Kidney (tissue), 14 donors: ENCODE results near the gene BLTP3B. TPM values are rescaled to one million over a fixed set of nuclear protein-coding genes. Genes with fewer than 3 reads are reported as not detected.

ENCODE experiments used
- DNase-seq, 5 donors: peaks; one replicate each; pipeline ENCODE4 v3.0.0-alpha.2; 2013 to 2020
- FAIRE-seq: peaks from 2 replicates; lab custom pipeline; 2012; peaks lifted over from hg19 to GRCh38; lab: Jason Lieb, UNC
- H3K27ac ChIP-seq, 2 donors: one replicate each; pipeline ENCODE4 v1.7.0; 2013; ENCODE audit warnings: low read depth in 2 of 2, low read length in 2 of 2, inconsistent platforms in 1 of 2
- H3K27me3 ChIP-seq: one replicate; pipeline ENCODE4 v1.7.1; 2013; ENCODE audit warnings: low read length, inconsistent platforms; ENCODE audit not compliant: control insufficient read depth, insufficient read depth
- H3K36me3 ChIP-seq, 3 donors: one replicate each; pipeline versions ENCODE4 v1.7.0 to v1.7.1; 2013; ENCODE audit warnings: low read length in 3 of 3, control low read depth in 1 of 3, inconsistent platforms in 1 of 3; ENCODE audit not compliant: insufficient read depth in 3 of 3, control insufficient read depth in 2 of 3
- H3K4me1 ChIP-seq, 3 donors: one replicate each; pipeline versions ENCODE4 v1.7.0 to v1.7.1; 2013; ENCODE audit warnings: low read length in 3 of 3, inconsistent platforms in 1 of 3, low read depth in 1 of 3; ENCODE audit not compliant: control insufficient read depth in 2 of 3, insufficient read depth in 2 of 3
- H3K4me3 ChIP-seq, 3 donors: one replicate each; pipeline versions ENCODE4 v1.7.0 to v1.8.1; 2013; ENCODE audit warnings: low read length in 3 of 3, control low read depth in 1 of 3, inconsistent platforms in 1 of 3
- H3K9ac ChIP-seq, 3 donors: one replicate each; pipeline versions ENCODE4 v1.7.0 to v1.7.1; 2013; ENCODE audit warnings: low read length in 3 of 3, control low read depth in 1 of 3, inconsistent platforms in 1 of 3
- H3K9me3 ChIP-seq, 3 donors: one replicate each; pipeline versions ENCODE4 v1.7.0 to v1.7.1; 2013; ENCODE audit warnings: low read length in 3 of 3, control low read depth in 1 of 3, inconsistent platforms in 1 of 3; ENCODE audit not compliant: control insufficient read depth in 2 of 3, insufficient read depth in 1 of 3
- intact Hi-C: fragments of 100-400 bp; cut with DNase I; formaldehyde crosslinking; loops from one replicate; pipeline ENCODE4 v1.11.1; 2022
- polyA plus RNA-seq: library from polyadenylated mRNA; stranded (reverse); fragments of 350-450 nt; fragmentation: Illumina TruSeq; extraction: RNeasy Lipid Tissue Mini Kit (QIAGEN cat#74804); gene quantifications from one replicate; pipeline ENCODE4 v1.2.3, GENCODE V29; 2014; ENCODE audit warnings: low read depth, low replicate concordance; ENCODE audit not compliant: insufficient read depth
- total RNA-seq: library from RNA; stranded (reverse); fragmentation: NEBNext Ultra II Directional; extraction: Animal tissue kit (Norgen Biotek cat#: 25700); gene quantifications from one replicate; pipeline ENCODE4 v1.2.1, GENCODE V29; 2021
- TF ChIP-seq, protein P1 (sequence below): IDR thresholded peaks from 3 replicates; pipeline ENCODE4 v1.5.1; 2012; ENCODE audit warnings: mild to moderate bottlenecking, moderate library complexity, borderline replicate concordance; ENCODE audit not compliant: insufficient read depth; ENCODE audit errors: extremely low read depth
- donor health status: control.
- donor health status: control.
- donor health status: control.
- donor health status: control.
- donor health status: control.
- donor health status: DM: yes; HTN: yes; CAD: no.
- donor health status: Normal renal cell carcinoma (clear cell type).

BLTP3B gene
- total and polyA plus RNA-seq, 2 donors from 2014 or later, result 9.3 to 18.3 TPM

DNA sequence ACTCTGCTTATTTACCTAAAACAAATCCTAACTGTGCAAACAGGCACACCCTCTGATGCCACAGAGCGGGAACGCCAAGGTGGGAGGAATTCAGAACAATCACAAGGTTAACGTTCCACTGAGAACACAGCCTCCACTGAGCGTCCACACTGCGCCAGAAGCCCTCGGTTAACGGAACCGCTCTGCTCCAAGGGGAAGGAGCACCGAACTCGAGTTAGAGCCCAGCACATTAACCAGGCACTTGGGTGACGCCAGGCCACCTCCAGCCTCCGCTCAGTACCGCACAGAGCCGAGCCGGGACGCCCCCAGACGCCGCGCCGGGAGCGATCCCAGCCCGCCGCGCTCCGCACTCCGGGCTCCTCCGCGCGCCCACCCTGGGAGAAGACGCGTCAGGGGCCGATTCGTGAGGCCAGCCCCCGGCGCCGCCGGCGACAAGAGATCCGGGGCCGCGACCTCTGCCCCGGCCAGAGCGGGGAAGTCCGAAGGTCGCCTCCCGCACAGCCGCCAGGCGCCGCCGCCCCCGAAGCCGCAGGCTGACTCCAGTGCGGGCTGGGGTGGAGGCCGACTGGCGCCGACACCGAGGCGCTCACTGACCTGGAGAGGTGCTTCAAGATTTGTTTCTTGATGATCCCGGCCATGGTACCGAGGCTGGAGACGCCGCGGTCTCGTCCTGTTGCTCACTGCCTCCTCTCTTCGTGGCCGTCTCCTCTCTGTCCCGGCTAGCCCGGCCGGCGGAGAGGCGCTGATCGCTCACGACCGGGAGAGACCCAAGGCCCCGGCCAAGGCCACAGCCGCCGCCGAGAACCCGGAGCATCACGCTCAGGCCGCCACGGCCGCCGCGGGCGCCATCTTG is 450 bp downstream of the BLTP3B start:
- TF ChIP-seq, protein P1, sequence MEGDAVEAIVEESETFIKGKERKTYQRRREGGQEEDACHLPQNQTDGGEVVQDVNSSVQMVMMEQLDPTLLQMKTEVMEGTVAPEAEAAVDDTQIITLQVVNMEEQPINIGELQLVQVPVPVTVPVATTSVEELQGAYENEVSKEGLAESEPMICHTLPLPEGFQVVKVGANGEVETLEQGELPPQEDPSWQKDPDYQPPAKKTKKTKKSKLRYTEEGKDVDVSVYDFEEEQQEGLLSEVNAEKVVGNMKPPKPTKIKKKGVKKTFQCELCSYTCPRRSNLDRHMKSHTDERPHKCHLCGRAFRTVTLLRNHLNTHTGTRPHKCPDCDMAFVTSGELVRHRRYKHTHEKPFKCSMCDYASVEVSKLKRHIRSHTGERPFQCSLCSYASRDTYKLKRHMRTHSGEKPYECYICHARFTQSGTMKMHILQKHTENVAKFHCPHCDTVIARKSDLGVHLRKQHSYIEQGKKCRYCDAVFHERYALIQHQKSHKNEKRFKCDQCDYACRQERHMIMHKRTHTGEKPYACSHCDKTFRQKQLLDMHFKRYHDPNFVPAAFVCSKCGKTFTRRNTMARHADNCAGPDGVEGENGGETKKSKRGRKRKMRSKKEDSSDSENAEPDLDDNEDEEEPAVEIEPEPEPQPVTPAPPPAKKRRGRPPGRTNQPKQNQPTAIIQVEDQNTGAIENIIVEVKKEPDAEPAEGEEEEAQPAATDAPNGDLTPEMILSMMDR, result no peak
- H3K36me3 ChIP-seq, result no peaks in the 10 kb centered on the region
- no peaks in the 10 kb centered on the region for H3K27me3 ChIP-seq
- peak in 4 of 5 donors; percentile 71 to 85 (median 82) for DNase-seq
- peaks cover 0 to 10% (median 6%) of the 10 kb centered on the region in 3 donors for H3K4me1 ChIP-seq
- no peak for FAIRE-seq
- H3K27ac ChIP-seq, result peak overlapping the region; percentile 93 to 96
- intact Hi-C loops, result no loop called here
- no peaks in the 10 kb centered on the region for H3K9me3 ChIP-seq
- H3K9ac ChIP-seq, result peak overlapping the region; percentile 76 to 92 (median 89)
- H3K4me3 ChIP-seq, result peak overlapping the region; percentile 84 to 95 (median 84)

DNA sequence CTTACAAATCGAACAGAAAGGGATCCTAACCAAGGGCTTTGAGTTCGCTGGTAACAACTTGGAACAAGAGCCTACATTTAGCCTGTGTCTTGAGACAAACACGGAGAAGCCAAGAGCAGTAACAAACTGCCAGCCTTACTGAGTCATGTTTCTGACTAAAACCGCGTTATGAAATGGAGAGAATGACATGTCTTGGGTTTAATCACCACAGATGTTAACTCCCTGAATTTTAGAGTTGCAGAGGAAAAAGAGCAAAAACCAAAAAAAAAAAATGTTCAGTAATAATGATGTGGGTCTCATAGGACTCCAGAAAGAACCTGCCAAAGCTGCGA is 1.0 kb downstream of the BLTP3B start:
- Histone ChIP-seq H3K27ac (peak overlapping the region; percentile 93 to 96), H3K9me3 (no peaks in the 10 kb centered on the region), H3K27me3 (no peaks in the 10 kb centered on the region), H3K9ac (peak overlapping the region; percentile 18 to 92 (median 89)), H3K4me3 (peak overlapping the region; percentile 84 to 95 (median 84)), H3K36me3 (no peaks in the 10 kb centered on the region), H3K4me1 (peaks cover 0 to 10% (median 6%) of the 10 kb centered on the region in 3 donors)
- TF ChIP-seq, protein P1, result no peak
- intact Hi-C loops, result no loop called here
- FAIRE-seq, result no peak
- DNase-seq, result peak in 1 of 5 donors; percentile 38

DNA sequence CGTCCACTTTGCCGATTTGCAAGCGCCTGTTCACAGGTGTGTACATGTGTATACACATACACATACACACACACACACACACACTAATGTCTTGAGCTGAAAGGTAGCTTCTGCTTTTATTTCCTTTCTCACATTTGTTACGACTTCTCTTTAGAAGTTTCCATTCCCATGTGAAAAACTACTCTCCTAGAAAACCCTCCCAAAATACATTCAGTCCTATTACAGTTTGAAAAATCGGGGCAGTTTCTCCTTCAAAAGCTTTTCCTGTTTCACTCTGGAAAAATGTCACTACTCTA is 3.9 kb downstream of the BLTP3B start:
- intact Hi-C loops, result no loop called here
- no peak for DNase-seq
- FAIRE-seq, result no peak
- TF ChIP-seq, protein P1, result no peak
- Histone ChIP-seq H3K4me3 (peak overlapping the region in 1 of 3 donors; percentile 3), H3K9me3 (no peaks in the 10 kb centered on the region), H3K9ac (no peak overlapping the region), H3K27me3 (no peaks in the 10 kb centered on the region), H3K27ac (no peak overlapping the region), H3K36me3 (no peaks in the 10 kb centered on the region), H3K4me1 (peaks cover 0 to 10% (median 6%) of the 10 kb centered on the region in 3 donors)
